ENCODE measurements around the gene AMBP. TPM values are rescaled to one million over a fixed set of nuclear protein-coding genes. Genes with fewer than 3 reads are reported as not detected.

The AMBP gene
- total and polyA plus RNA-seq, 2 of the 13 experiments (the other 11 are each of a cell fraction or from before 2014, with no cell fraction given): 1,510 to 2,580 TPM

DNA sequence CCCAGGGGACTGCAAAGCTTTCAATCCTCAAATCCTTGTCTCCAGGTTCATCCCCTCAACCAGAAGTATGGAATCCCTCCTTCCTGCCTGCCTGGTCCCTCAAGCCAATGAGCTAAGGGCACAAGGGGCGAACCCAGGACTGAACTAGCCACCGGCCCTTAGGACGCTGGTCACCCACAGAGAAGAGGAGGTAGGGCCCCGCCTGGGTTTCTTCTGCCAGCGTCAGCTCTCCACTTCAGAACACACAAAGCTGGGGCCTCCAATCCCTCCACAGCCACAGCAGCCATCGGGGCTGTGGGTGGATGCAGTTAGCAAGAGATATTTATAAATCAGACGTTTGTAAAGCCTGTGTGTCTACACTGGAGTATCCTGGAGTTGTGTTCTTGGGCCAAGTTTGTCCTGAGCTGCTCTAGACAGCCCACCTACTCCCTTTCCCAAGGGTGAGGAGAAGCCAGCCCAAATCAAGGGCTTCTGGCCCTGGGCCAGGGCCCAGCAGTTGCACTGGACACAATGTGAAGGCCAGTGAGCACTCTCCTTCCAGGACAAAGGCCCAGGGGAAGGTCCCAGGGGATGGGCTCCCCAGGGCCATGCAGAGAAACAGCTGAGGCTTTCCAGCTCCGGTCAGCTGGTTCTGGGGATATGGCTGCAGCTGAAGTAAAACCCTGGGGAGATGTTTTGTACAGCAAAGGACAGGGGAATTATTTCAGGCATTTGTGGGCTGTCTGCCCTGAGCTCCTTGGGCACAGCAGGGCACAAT lies 18.9 kb downstream of the AMBP start (continued):
- TF ChIP-seq, protein P1, sequence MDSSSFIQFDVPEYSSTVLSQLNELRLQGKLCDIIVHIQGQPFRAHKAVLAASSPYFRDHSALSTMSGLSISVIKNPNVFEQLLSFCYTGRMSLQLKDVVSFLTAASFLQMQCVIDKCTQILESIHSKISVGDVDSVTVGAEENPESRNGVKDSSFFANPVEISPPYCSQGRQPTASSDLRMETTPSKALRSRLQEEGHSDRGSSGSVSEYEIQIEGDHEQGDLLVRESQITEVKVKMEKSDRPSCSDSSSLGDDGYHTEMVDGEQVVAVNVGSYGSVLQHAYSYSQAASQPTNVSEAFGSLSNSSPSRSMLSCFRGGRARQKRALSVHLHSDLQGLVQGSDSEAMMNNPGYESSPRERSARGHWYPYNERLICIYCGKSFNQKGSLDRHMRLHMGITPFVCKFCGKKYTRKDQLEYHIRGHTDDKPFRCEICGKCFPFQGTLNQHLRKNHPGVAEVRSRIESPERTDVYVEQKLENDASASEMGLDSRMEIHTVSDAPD (CRISPR knock-in tag; IDR thresholded peaks at IDR 0.05): no peak
- TF ChIP-seq ZIK1 (CRISPR knock-in tag; IDR thresholded peaks at IDR 0.05; ENCODE audit: borderline replicate concordance, low read depth): no peak
- TF ChIP-seq ZNF776 (CRISPR knock-in tag; IDR thresholded peaks at IDR 0.05): no peak
- TF ChIP-seq SALL2 (CRISPR knock-in tag; IDR thresholded peaks at IDR 0.05): no peak
- TF ChIP-seq, protein P2, sequence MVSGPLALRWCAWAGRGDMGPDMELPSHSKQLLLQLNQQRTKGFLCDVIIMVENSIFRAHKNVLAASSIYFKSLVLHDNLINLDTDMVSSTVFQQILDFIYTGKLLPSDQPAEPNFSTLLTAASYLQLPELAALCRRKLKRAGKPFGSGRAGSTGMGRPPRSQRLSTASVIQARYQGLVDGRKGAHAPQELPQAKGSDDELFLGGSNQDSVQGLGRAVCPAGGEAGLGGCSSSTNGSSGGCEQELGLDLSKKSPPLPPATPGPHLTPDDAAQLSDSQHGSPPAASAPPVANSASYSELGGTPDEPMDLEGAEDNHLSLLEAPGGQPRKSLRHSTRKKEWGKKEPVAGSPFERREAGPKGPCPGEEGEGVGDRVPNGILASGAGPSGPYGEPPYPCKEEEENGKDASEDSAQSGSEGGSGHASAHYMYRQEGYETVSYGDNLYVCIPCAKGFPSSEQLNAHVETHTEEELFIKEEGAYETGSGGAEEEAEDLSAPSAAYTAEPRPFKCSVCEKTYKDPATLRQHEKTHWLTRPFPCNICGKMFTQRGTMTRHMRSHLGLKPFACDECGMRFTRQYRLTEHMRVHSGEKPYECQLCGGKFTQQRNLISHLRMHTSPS (CRISPR knock-in tag; IDR thresholded peaks at IDR 0.05; ENCODE audit: low read depth): no peak
- TF ChIP-seq ZNF816 (CRISPR knock-in tag; IDR thresholded peaks at IDR 0.05; ENCODE audit: borderline replicate concordance): peak; percentile 31; the same call in 1 of the 2 replicates
- no peak for TF ChIP-seq ZNF549 (CRISPR knock-in tag; IDR thresholded peaks at IDR 0.05)
- TF ChIP-seq FOXJ3 (CRISPR knock-in tag; IDR thresholded peaks at IDR 0.05; ENCODE audit: borderline replicate concordance): no peak
- no peak for TF ChIP-seq SIX4 (CRISPR knock-in tag; IDR thresholded peaks at IDR 0.05)
- TF ChIP-seq DNMT1 (CRISPR knock-in tag; IDR thresholded peaks at IDR 0.05): no peak
- TF ChIP-seq GFI1 (CRISPR knock-in tag; IDR thresholded peaks at IDR 0.05; ENCODE audit: borderline replicate concordance): no peak
- TF ChIP-seq HIVEP1 (CRISPR knock-in tag; IDR thresholded peaks at IDR 0.05): no peak
- TF ChIP-seq, protein P3, sequence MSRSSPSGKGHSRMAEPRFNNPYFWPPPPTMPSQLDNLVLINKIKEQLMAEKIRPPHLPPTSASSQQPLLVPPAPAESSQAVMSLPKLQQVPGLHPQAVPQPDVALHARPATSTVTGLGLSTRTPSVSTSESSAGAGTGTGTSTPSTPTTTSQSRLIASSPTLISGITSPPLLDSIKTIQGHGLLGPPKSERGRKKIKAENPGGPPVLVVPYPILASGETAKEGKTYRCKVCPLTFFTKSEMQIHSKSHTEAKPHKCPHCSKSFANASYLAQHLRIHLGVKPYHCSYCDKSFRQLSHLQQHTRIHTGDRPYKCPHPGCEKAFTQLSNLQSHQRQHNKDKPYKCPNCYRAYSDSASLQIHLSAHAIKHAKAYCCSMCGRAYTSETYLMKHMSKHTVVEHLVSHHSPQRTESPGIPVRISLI (CRISPR knock-in tag; IDR thresholded peaks at IDR 0.05; ENCODE audit: borderline replicate concordance): no peak
- TF ChIP-seq GTF2F1 (IDR thresholded peaks at IDR 0.05; ENCODE audit: low read length): no peak
- TF ChIP-seq HDAC2 (CRISPR knock-in tag; IDR thresholded peaks at IDR 0.05): no peak
- TF ChIP-seq, protein P4, sequence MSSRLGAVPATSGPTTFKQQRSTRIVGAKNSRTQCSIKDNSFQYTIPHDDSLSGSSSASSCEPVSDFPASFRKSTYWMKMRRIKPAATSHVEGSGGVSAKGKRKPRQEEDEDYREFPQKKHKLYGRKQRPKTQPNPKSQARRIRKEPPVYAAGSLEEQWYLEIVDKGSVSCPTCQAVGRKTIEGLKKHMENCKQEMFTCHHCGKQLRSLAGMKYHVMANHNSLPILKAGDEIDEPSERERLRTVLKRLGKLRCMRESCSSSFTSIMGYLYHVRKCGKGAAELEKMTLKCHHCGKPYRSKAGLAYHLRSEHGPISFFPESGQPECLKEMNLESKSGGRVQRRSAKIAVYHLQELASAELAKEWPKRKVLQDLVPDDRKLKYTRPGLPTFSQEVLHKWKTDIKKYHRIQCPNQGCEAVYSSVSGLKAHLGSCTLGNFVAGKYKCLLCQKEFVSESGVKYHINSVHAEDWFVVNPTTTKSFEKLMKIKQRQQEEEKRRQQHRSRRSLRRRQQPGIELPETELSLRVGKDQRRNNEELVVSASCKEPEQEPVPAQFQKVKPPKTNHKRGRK (CRISPR knock-in tag; IDR thresholded peaks at IDR 0.05): no peak
- TF ChIP-seq, protein P5, sequence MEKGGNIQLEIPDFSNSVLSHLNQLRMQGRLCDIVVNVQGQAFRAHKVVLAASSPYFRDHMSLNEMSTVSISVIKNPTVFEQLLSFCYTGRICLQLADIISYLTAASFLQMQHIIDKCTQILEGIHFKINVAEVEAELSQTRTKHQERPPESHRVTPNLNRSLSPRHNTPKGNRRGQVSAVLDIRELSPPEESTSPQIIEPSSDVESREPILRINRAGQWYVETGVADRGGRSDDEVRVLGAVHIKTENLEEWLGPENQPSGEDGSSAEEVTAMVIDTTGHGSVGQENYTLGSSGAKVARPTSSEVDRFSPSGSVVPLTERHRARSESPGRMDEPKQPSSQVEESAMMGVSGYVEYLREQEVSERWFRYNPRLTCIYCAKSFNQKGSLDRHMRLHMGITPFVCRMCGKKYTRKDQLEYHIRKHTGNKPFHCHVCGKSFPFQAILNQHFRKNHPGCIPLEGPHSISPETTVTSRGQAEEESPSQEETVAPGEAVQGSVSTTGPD (CRISPR knock-in tag; IDR thresholded peaks at IDR 0.05): no peak
- TF ChIP-seq, protein P6, sequence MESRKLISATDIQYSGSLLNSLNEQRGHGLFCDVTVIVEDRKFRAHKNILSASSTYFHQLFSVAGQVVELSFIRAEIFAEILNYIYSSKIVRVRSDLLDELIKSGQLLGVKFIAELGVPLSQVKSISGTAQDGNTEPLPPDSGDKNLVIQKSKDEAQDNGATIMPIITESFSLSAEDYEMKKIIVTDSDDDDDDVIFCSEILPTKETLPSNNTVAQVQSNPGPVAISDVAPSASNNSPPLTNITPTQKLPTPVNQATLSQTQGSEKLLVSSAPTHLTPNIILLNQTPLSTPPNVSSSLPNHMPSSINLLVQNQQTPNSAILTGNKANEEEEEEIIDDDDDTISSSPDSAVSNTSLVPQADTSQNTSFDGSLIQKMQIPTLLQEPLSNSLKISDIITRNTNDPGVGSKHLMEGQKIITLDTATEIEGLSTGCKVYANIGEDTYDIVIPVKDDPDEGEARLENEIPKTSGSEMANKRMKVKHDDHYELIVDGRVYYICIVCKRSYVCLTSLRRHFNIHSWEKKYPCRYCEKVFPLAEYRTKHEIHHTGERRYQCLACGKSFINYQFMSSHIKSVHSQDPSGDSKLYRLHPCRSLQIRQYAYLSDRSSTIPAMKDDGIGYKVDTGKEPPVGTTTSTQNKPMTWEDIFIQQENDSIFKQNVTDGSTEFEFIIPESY (CRISPR knock-in tag; IDR thresholded peaks at IDR 0.05): no peak
